ES-I3 (cell line): Measurements from ENCODE around the gene GDA.

ENCODE experiments used
- H3K36me3 ChIP-seq: 2 replicates; pipeline ENCODE4 v1.6.1; 2013; ENCODE audit warnings: mild to moderate bottlenecking, low read length, control low read depth, moderate library complexity; ENCODE audit not compliant: insufficient read depth
- H3K4me1 ChIP-seq: 2 replicates; pipeline ENCODE4 v1.6.1; 2013; ENCODE audit warnings: mild to moderate bottlenecking, control low read depth, low read length; ENCODE audit not compliant: insufficient read depth
- H3K9ac ChIP-seq: 2 replicates; pipeline ENCODE4 v1.6.1; 2013; ENCODE audit warnings: low read depth, mild to moderate bottlenecking, low read length, moderate library complexity
- H3K9me3 ChIP-seq: 2 replicates; pipeline ENCODE4 v1.6.1; 2013; ENCODE audit warnings: mild to moderate bottlenecking, low read length, moderate library complexity; ENCODE audit not compliant: control insufficient read depth, insufficient read depth

The GDA gene

DNA sequence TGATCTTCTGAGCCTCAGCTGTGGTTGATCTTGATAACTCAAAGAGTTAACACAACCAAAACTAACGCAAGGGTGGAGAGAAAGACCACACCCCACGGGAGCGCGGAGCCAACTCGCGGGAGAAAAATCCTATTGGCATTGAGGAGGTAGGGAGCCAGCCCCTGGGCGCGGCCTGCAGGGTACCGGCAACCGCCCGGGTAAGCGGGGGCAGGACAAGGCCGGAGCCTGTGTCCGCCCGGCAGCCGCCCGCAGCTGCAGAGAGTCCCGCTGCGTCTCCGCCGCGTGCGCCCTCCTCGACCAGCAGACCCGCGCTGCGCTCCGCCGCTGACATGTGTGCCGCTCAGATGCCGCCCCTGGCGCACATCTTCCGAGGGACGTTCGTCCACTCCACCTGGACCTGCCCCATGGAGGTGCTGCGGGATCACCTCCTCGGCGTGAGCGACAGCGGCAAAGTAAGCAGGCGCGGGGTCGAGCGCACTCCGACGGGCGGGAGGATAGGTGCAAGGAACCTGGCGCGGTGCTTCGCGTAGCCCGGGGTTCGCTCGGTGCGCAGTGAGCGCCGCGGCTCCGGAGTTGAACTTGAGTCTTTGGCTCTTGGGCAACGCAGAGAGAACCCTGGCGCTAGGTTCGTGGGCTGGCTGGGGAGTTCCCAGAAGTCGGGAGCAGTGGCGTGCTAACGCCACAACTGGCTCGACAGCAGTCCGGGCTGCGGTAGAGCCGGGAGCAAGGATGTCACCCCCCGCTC lies at the start of gene GDA:
GDA (plus strand) TSS at position 210 of the 745 bp plus-strand sequence; CDS start at position 330, 120 bp downstream.
- Histone ChIP-seq H3K9ac (peak within 1 kb of the TSS; percentile 58), H3K4me1 (no peaks in the 10 kb centered on the region), H3K9me3 (no peaks in the 10 kb centered on the region), H3K36me3 (no peaks in the 10 kb centered on the region)

DNA sequence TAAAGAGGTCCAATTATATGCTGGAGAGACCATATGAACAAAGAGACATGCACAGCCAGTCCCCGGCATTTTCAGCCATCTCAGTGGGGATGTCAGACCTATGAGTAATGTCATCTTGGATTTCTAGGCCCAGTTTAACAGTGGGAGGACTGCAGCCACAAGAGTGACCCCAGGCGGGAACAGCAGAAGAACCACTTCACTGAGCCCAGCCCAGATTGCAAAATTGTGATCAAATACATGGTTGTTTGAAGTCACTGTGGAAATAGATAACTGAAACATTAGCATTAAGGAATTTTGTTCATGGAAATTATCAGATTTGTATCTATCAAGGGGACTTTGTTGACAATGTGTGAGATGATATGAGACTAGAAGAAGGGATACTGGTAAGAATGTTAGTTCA lies 46.7 kb upstream of the GDA start:
- Histone ChIP-seq H3K9me3 (no peaks in the 10 kb centered on the region), H3K9ac (no peak overlapping the region), H3K4me1 (no peaks in the 10 kb centered on the region), H3K36me3 (no peaks in the 10 kb centered on the region)

GRCh38 chr9:72113056-72113455 lies 36.2 kb upstream of the GDA start:
- Histone ChIP-seq H3K9ac (no peak overlapping the region), H3K9me3 (no peaks in the 10 kb centered on the region), H3K4me1 (no peaks in the 10 kb centered on the region), H3K36me3 (no peaks in the 10 kb centered on the region)

- Histone ChIP-seq H3K4me1 (no peaks in the 10 kb centered on the region), H3K9ac (no peak overlapping the region), H3K36me3 (no peaks in the 10 kb centered on the region), H3K9me3 (no peaks in the 10 kb centered on the region)
Measured at GRCh38 chr9:72119853-72120252, 29.4 kb upstream of the GDA start.

DNA sequence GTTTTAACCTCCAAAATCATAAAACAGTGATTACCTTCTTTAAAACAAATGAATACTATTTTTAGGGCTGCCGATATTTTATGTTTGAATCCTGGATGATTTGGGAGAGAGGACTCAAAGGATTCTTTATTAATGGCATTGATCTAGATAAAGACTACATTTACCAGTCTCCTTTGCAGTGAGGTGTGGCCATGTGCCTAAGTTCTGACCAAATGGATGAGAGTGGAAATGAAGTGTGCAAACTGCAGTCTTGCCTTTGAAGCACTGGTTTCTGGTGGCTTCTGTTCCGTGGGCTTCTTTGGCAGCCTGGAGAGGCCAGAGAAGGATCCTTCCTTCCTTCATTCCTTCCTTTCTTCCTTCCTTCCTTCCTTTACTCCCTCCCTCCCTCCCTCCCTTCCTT lies 24.3 kb upstream of the GDA start:
- Histone ChIP-seq H3K9me3 (no peaks in the 10 kb centered on the region), H3K9ac (no peak overlapping the region), H3K4me1 (no peaks in the 10 kb centered on the region), H3K36me3 (no peaks in the 10 kb centered on the region)

- H3K4me1 ChIP-seq, result no peaks in the 10 kb centered on the region
- no peak overlapping the region for H3K9ac ChIP-seq
- no peaks in the 10 kb centered on the region for H3K9me3 ChIP-seq
- no peaks in the 10 kb centered on the region for H3K36me3 ChIP-seq
Measured at GRCh38 chr9:72127753-72128152, 21.5 kb upstream of the GDA start.

DNA sequence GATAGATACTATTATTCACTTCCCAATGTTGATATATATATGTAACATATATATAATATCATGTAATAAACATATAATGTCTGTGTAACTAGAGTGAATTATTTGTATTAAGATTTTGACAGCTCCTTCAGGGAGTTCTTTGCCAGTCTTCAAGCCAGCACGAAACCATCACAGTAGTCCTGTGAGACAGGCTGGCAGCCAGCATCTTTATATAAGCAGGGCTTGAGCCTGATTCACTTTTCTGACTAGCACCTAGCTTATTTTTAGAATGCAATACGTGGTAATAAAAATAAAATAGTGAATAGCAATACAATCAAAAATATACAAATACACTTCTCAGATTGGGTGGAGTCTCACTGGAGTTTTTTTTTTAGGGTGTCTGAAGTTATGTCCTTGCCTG lies 20.7 kb upstream of the GDA start:
- Histone ChIP-seq H3K9me3 (no peaks in the 10 kb centered on the region), H3K4me1 (no peaks in the 10 kb centered on the region), H3K9ac (no peak overlapping the region), H3K36me3 (no peaks in the 10 kb centered on the region)

GRCh38 chr9:72129271-72130156 lies 19.7 kb upstream of the GDA start:
- H3K4me1 ChIP-seq, result no peaks in the 10 kb centered on the region
- no peak overlapping the region for H3K9ac ChIP-seq
- H3K36me3 ChIP-seq, result no peaks in the 10 kb centered on the region

GRCh38 chr9:72130321-72130720 lies 18.9 kb upstream of the GDA start:
- Histone ChIP-seq H3K4me1 (no peaks in the 10 kb centered on the region), H3K9ac (no peak overlapping the region)

More at GRCh38 chr9:72129271-72130156, 19.7 kb upstream of the GDA start:
- H3K9me3 ChIP-seq, result no peaks in the 10 kb centered on the region

DNA sequence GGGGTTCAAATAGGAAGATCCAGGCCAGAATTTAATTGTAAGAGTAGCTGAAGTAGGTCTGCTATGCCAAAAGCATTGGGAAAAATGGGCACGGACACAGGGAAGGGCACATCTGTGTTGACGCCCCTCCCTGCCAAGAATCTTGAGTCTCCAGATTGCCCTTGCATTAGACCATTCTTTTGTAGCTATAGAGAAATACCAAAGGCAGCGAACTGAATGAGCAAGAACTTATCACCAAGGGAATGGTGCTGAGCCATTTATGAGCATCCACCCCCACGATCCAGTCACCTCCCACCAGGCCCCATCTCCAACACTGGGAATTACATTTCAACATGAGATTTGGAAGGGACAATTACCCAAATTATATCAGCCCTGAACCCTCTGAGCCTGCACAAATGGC lies 18.0 kb upstream of the GDA start:
- H3K9ac ChIP-seq, result no peak overlapping the region
- H3K36me3 ChIP-seq, result no peaks in the 10 kb centered on the region
- H3K4me1 ChIP-seq, result no peaks in the 10 kb centered on the region
- no peaks in the 10 kb centered on the region for H3K9me3 ChIP-seq

More at GRCh38 chr9:72130321-72130720, 18.9 kb upstream of the GDA start:
- Histone ChIP-seq H3K36me3 (no peaks in the 10 kb centered on the region), H3K9me3 (no peaks in the 10 kb centered on the region)

DNA sequence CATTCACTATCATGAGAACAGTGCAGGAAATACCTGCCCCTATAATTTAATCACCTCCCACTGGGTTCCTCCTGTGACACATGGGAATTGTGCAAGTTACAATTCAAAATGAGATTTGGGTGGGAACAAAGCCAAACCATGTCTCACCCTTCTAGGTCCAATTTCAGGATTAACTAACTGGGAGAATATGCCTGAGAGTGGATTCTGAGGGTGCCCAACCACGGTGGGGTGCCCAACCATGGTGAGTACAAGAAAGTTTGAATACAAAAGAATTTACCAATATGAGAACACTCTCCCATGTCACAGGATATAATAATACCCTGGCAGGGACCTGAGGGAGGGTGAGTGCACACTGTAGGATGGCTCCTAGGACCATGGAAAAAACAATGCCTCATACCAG lies 17.2 kb upstream of the GDA start:
- H3K9ac ChIP-seq, result no peak overlapping the region
- no peaks in the 10 kb centered on the region for H3K4me1 ChIP-seq
- no peaks in the 10 kb centered on the region for H3K9me3 ChIP-seq
- no peaks in the 10 kb centered on the region for H3K36me3 ChIP-seq

- Histone ChIP-seq H3K9ac (no peak overlapping the region), H3K9me3 (no peaks in the 10 kb centered on the region), H3K36me3 (no peaks in the 10 kb centered on the region), H3K4me1 (no peaks in the 10 kb centered on the region)
Measured at GRCh38 chr9:72133365-72134035, 15.7 kb upstream of the GDA start.

DNA sequence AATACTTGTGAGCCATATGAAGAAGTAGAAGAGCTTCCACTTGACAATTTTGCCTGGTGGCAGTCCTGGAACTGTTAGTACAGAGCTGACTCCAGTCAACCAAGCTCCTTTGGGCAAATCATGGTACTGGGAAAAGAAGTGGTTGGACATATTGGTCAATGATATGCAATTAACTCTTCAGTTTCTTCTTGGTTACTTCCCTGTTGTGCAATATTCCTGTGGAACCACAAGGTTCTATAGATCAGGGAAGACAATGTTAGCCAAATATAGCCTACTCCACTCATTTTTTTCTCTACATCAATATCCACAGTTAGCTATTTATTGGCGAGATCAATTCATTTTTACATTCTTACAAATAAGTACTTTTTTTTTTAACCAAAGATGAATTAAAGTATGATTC lies 14.4 kb upstream of the GDA start:
- H3K4me1 ChIP-seq, result no peaks in the 10 kb centered on the region
- no peaks in the 10 kb centered on the region for H3K36me3 ChIP-seq
- H3K9me3 ChIP-seq, result no peaks in the 10 kb centered on the region
- H3K9ac ChIP-seq, result no peak overlapping the region

DNA sequence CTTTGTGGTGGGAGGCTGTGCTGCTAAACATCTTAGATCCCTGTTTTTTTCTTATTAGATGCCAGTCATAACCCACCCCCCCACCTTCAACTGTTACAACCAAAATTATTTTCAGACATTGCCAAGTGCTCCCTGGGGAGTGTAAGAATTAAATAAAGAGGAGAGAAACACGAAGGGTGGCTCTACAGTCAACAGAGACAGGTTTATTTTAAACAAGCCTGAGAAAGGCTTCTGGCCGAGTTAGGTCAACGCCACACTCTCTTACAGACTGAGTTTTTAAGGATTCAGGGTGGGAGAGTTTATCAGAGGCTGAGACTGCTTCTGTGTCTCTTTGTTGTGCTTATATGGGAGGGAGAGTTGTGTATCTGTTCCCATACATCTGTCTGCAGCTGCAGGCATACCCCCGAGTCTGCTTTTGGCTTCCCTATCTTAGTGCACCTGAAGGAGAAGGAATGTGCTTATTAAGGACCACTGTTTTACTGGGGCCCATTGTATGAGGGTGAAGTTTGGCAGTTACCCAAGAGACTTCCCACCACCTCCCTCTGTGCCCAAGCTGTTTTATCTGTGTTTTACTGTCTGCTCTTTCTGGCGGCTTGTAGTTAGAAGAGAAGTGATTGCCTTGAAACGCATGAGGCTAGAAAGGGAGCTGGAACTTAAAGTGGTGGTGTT lies 11.4 kb upstream of the GDA start:
- Histone ChIP-seq H3K36me3 (no peaks in the 10 kb centered on the region), H3K4me1 (no peaks in the 10 kb centered on the region), H3K9ac (no peak overlapping the region), H3K9me3 (no peaks in the 10 kb centered on the region)
